ENCODE results near the gene EEF1B2.
"Not testable (repeated sequence)": the region's sequence is repeated elsewhere in the genome, so short reads cannot be mapped to it uniquely, and the experiment has no call there.

The EEF1B2 gene

DNA sequence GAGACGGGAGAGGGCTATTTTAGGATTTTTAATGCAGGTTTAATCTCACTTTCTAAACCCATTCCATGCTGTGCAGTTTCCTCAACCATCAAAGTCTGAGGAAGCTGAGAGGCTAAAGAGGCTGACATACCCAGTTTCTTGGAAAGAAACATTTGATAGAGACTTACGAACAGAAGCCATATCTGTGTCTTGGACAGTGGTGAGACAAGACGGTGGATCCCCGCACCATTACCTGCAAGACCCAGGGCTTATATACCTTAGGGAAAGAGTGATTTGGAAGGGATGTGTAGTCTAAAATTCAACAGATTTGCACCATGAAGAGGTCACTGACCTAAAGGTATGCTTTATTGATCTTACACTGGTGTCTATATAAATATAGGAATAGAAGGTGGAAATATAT lies 13.5 kb downstream of the EEF1B2 start:
- no peaks in the 10 kb centered on the region for H3K4me1 ChIP-seq (ENCODE audit: control insufficient read depth, insufficient read depth, low read length)
- no peak overlapping the region for H3K4me3 ChIP-seq (ENCODE audit: low read length)
- no peak overlapping the region for H3K27ac ChIP-seq (ENCODE audit: low read depth, low read length)
- no peak overlapping the region for H3K9ac ChIP-seq (ENCODE audit: low read length)
- no peaks in the 10 kb centered on the region for H3K36me3 ChIP-seq (ENCODE audit: control insufficient read depth, insufficient read depth, low read length)
- H3K27me3 ChIP-seq (ENCODE audit: control insufficient read depth, insufficient read depth, low read length) = no peaks in the 10 kb centered on the region

DNA sequence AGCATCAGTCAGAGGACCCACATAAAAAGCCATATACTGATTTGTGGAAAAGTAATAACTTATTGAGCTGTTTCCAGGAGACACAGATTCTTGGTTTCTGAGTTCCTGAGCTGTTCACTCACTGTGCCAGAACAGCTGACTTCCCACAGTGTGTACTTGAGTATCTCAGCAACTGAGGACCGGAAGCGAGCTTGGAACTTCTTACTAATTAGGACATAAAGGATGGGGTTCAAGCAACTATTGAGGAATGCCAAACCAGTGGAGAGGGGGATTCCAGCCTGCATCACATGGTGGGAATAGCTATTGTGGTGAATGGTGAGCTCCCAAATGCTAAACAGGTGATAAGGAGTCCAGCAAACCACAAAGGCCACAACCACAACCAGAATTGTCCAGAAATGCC lies 16.4 kb downstream of the EEF1B2 start:
- Histone ChIP-seq H3K27ac (ENCODE audit: low read depth, low read length) (no peak overlapping the region), H3K27me3 (ENCODE audit: control insufficient read depth, insufficient read depth, low read length) (no peaks in the 10 kb centered on the region), H3K9ac (ENCODE audit: low read length) (no peak overlapping the region), H3K4me1 (ENCODE audit: control insufficient read depth, insufficient read depth, low read length) (no peaks in the 10 kb centered on the region), H3K4me3 (ENCODE audit: low read length) (no peak overlapping the region), H3K36me3 (ENCODE audit: control insufficient read depth, insufficient read depth, low read length) (no peaks in the 10 kb centered on the region)

DNA sequence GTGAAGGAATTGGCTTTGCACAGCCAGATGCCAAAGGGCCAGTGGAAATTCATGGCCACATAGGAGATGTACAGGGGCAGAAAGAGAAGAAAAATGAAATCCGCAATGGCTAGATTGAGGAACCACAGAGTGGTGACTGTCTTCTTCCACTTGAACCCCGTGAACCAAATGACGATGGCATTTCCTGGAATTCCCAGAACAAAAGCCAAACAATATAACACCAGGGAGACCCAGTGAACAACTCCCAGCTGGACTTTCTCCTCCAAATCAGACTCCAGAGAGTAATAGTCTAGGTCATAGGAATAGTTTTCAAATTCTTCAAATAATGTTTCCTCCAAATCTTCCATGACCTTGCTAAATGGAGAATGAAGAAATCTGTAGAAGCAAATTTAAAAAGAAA lies 17.2 kb downstream of the EEF1B2 start:
- Histone ChIP-seq H3K27ac (ENCODE audit: low read depth, low read length) (no peak overlapping the region), H3K36me3 (ENCODE audit: control insufficient read depth, insufficient read depth, low read length) (no peaks in the 10 kb centered on the region), H3K4me3 (ENCODE audit: low read length) (no peak overlapping the region)

DNA sequence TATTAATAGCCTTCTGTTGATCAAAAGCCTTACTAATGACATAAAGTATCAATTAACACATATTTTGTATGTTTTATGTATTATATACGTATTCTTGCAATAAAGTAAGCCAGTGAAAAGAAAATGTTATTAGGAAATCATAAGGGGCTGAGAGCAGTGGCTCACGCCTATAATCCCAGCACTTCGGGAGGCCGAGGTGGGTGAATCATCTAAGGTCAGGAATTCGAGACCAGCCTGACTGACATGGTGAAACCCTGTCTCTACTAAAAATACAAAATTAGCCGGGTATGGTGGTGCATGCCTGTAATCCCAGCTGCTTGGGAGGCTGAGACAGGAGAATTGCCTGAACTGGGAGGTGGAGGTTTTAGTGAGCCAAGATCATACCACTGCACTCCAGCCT lies 21.8 kb downstream of the EEF1B2 start:
- not testable (repeated sequence) for H3K27me3 ChIP-seq (ENCODE audit: control insufficient read depth, insufficient read depth, low read length); H3K4me3 ChIP-seq (ENCODE audit: low read length); H3K9ac ChIP-seq (ENCODE audit: low read length); H3K4me1 ChIP-seq (ENCODE audit: control insufficient read depth, insufficient read depth, low read length); H3K36me3 ChIP-seq (ENCODE audit: control insufficient read depth, insufficient read depth, low read length); H3K27ac ChIP-seq (ENCODE audit: low read depth, low read length)

More for the DNA sequence above, 17.2 kb downstream of the EEF1B2 start:
- no peaks in the 10 kb centered on the region for H3K4me1 ChIP-seq (ENCODE audit: control insufficient read depth, insufficient read depth, low read length)
- H3K9ac ChIP-seq (ENCODE audit: low read length) = no peak overlapping the region
- no peaks in the 10 kb centered on the region for H3K27me3 ChIP-seq (ENCODE audit: control insufficient read depth, insufficient read depth, low read length)

DNA sequence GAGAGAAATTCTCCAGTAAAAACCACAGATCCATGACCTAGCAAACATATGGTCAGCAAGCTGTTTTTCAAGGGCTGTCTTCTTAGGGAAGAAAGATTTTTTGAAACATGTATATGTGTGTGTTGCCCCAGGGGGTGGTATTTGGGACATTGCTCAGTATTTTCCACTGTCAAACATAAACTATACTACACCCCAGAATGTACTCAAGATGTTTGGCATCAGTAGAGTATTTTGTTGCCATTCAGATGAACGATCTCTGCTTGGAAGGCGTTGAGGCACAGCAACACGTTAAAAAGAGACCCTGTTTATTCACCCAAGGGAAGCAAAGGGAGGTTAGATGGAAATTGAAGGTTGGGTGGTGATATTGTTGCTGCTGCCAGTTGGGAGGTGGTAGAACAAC lies 30.0 kb downstream of the EEF1B2 start:
- no peak overlapping the region for H3K4me3 ChIP-seq (ENCODE audit: low read length)
- H3K27ac ChIP-seq (ENCODE audit: low read depth, low read length) = no peak overlapping the region
- no peaks in the 10 kb centered on the region for H3K27me3 ChIP-seq (ENCODE audit: control insufficient read depth, insufficient read depth, low read length)
- H3K9ac ChIP-seq (ENCODE audit: low read length) = no peak overlapping the region
- no peaks in the 10 kb centered on the region for H3K4me1 ChIP-seq (ENCODE audit: control insufficient read depth, insufficient read depth, low read length)
- no peaks in the 10 kb centered on the region for H3K36me3 ChIP-seq (ENCODE audit: control insufficient read depth, insufficient read depth, low read length)

DNA sequence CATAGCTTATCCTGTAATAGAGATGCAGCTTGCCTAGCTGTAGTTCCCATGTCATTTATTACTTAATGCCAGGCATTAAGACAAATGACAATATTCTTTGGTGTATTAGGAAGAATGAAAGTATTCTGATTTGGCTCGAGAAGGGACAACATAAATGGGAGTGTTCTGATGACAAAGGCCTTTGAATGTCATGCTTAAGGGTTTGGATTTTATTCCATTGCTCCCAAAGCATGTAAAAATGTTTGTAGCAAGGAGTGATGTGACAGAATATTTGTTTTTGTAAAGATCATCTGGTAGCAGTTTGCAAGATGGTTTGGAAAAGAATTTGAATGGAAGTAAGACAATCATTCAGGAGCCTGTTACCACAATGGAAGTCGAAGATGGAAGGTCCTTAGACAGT lies 30.4 kb downstream of the EEF1B2 start:
- H3K27ac ChIP-seq (ENCODE audit: low read depth, low read length) = no peak overlapping the region

DNA sequence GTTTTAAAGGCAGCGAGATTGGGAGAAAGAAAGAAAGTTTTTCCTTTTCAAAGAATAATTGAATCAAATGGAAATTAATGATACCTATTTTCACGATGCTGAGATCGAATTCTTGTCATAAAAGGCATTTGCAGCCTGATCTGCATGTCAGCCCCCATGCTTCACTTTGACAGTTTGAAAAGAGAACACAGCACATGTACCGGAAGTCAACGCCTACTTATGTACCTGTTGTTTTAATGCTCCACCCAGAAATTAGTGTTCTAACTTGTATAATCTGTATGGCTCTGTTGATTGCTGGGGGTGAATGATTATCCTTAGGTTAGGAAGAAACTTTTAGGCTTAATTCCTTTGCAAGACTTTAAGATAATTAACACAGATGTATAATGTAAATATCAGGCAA lies 31.0 kb downstream of the EEF1B2 start:
- H3K4me1 ChIP-seq (ENCODE audit: control insufficient read depth, insufficient read depth, low read length) = no peaks in the 10 kb centered on the region
- no peak overlapping the region for H3K27ac ChIP-seq (ENCODE audit: low read depth, low read length)
- H3K27me3 ChIP-seq (ENCODE audit: control insufficient read depth, insufficient read depth, low read length) = no peaks in the 10 kb centered on the region
- no peak overlapping the region for H3K4me3 ChIP-seq (ENCODE audit: low read length)
- no peaks in the 10 kb centered on the region for H3K36me3 ChIP-seq (ENCODE audit: control insufficient read depth, insufficient read depth, low read length)
- H3K9ac ChIP-seq (ENCODE audit: low read length) = no peak overlapping the region

More for the DNA sequence above, 30.4 kb downstream of the EEF1B2 start:
- no peaks in the 10 kb centered on the region for H3K27me3 ChIP-seq (ENCODE audit: control insufficient read depth, insufficient read depth, low read length)
- H3K4me3 ChIP-seq (ENCODE audit: low read length) = no peak overlapping the region
- H3K4me1 ChIP-seq (ENCODE audit: control insufficient read depth, insufficient read depth, low read length) = no peaks in the 10 kb centered on the region
- no peaks in the 10 kb centered on the region for H3K36me3 ChIP-seq (ENCODE audit: control insufficient read depth, insufficient read depth, low read length)
- H3K9ac ChIP-seq (ENCODE audit: low read length) = no peak overlapping the region

DNA sequence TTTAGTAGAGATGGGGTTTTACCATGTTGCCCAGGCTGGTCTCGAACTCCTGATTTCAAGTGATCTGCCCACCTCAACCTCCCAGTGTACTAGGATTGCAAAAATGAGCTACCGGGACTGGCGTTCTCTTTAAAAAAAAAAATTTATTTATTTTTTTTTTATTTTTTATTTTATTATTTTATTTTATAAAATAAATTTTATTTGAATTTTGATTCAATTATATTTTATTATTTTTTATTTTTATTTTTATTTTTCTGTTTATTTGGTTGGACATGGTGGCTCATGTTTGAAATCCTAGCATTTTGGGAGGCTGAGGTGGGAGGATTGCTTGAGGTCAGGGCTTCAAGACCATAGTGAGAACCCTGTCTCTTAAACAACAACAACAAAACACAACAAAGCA lies 32.5 kb downstream of the EEF1B2 start:
- no peaks in the 10 kb centered on the region for H3K4me1 ChIP-seq (ENCODE audit: control insufficient read depth, insufficient read depth, low read length)

DNA sequence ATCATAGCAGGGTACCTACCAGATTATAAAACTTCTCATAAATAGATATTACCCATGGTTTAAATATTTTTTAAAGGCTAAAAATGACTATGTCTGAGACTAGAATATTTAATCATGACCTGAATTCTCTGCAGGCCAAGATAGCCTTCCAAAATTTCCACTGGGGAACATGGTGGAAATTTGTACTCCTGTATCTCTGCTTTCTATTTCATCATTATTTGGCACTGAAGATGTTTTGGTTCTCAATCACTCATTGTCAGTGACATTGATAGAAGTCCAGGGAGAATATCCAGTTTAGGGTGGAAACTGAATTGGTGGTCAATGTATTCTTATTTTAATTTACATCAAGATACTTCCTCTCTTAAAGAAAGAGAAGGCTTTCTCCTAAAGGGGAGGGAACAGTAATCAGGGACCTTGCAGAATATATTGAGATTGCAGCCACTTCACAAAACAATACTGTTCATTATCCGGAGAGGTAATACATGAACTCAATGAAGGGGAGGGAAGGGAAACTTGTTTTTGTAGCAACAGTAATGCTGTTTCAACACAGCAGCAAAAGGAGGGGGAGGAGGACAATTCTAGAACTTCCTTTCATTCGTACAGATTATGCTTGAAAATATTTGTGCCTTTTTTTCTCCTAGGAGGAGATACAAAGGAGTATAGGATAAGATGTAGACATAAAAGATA lies 34.1 kb downstream of the EEF1B2 start:
- no peak overlapping the region for H3K27ac ChIP-seq (ENCODE audit: low read depth, low read length)
- H3K9ac ChIP-seq (ENCODE audit: low read length) = no peak overlapping the region
- no peak overlapping the region for H3K4me3 ChIP-seq (ENCODE audit: low read length)
- no peaks in the 10 kb centered on the region for H3K36me3 ChIP-seq (ENCODE audit: control insufficient read depth, insufficient read depth, low read length)
- H3K4me1 ChIP-seq (ENCODE audit: control insufficient read depth, insufficient read depth, low read length) = no peaks in the 10 kb centered on the region
- H3K27me3 ChIP-seq (ENCODE audit: control insufficient read depth, insufficient read depth, low read length) = no peaks in the 10 kb centered on the region

More for the DNA sequence above, 32.5 kb downstream of the EEF1B2 start:
- Histone ChIP-seq H3K27me3 (ENCODE audit: control insufficient read depth, insufficient read depth, low read length) (no peaks in the 10 kb centered on the region), H3K9ac (ENCODE audit: low read length) (no peak overlapping the region), H3K36me3 (ENCODE audit: control insufficient read depth, insufficient read depth, low read length) (no peaks in the 10 kb centered on the region), H3K4me3 (ENCODE audit: low read length) (no peak overlapping the region), H3K27ac (ENCODE audit: low read depth, low read length) (no peak overlapping the region)

DNA sequence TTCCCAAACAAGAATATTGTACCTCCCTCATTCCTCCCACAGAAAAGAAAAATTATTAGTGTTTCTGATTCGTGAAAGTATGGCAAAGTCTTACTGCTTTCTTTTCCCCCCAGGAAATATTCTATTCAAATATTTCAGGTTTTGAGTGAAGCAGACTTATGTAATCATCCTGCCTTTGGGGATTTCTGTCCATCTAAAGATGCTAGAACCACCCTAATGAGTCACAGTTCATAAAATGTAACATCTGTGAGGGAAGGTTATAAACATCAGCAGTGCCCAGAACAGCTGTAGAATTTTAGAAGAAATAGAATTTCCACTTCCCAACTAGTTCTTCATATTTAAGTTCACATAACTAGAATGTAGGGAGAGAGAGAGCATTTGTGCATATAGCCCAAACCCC lies 39.0 kb downstream of the EEF1B2 start:
- H3K4me3 ChIP-seq (ENCODE audit: low read length) = no peak overlapping the region
- H3K27ac ChIP-seq (ENCODE audit: low read depth, low read length) = no peak overlapping the region
- H3K4me1 ChIP-seq (ENCODE audit: control insufficient read depth, insufficient read depth, low read length) = no peaks in the 10 kb centered on the region
- no peaks in the 10 kb centered on the region for H3K36me3 ChIP-seq (ENCODE audit: control insufficient read depth, insufficient read depth, low read length)
- no peak overlapping the region for H3K9ac ChIP-seq (ENCODE audit: low read length)
- H3K27me3 ChIP-seq (ENCODE audit: control insufficient read depth, insufficient read depth, low read length) = no peaks in the 10 kb centered on the region

DNA sequence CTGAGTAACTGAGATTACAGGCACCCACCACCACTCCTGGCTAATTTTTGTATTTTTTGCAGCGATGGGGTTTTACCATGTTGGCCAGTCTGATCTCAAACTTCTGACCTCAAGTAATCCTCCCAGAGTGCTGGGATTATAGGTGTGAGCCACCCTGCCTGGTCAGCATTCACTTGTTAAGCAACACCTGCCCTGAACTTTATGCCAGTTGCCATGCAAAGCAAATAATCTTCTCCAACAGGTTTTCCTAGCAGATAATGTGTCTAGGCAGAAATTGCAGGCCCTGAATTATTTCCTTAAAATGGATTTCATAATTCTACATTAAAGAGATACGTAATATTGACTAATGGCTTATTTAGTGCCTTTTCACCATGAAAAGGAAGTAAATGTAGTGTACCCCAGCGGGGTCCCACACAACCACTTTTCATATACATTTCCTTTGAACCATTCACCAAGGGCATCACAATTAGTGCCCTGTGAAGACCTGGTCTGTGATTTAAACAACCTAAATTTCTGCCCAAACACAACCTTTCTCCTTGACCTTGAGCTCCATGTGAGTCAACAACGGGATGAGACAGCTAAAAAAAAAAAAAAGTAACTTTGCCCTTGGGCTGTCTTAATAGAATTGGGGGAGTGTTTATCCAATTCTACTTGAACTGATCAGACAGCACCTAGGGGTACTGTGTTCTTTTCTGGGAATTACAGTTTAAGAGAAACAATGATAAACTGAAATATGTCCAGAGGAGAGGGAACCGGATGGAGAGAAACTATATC lies 41.6 kb downstream of the EEF1B2 start:
- no peak overlapping the region for H3K9ac ChIP-seq (ENCODE audit: low read length)
- no peak overlapping the region for H3K4me3 ChIP-seq (ENCODE audit: low read length)
- no peaks in the 10 kb centered on the region for H3K27me3 ChIP-seq (ENCODE audit: control insufficient read depth, insufficient read depth, low read length)
- H3K4me1 ChIP-seq (ENCODE audit: control insufficient read depth, insufficient read depth, low read length) = no peaks in the 10 kb centered on the region
- H3K27ac ChIP-seq (ENCODE audit: low read depth, low read length) = no peak overlapping the region
- H3K36me3 ChIP-seq (ENCODE audit: control insufficient read depth, insufficient read depth, low read length) = no peaks in the 10 kb centered on the region

DNA sequence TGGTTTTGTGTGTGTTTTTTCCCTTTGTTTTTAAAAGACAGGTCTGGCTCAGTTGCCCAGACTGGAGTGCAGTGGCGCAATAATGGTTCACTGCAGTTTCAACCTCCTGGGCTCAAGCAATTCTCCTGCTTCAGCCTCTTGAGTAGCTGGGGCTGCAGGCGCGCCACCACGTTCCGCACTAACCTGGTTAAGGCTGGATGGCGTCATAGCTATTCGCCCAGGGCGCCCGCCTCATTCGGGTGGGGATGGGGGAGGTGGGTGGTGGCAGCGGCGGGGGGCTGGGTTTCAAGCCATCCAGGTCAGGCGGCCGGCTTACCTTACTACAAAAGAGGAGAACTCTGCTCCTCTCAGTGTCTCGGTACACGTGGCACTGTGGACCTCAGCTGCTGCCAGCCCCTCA lies 42.8 kb downstream of the EEF1B2 start:
- Histone ChIP-seq H3K36me3 (ENCODE audit: control insufficient read depth, insufficient read depth, low read length) (no peaks in the 10 kb centered on the region), H3K27ac (ENCODE audit: low read depth, low read length) (no peak overlapping the region), H3K4me1 (ENCODE audit: control insufficient read depth, insufficient read depth, low read length) (no peaks in the 10 kb centered on the region), H3K4me3 (ENCODE audit: low read length) (no peak overlapping the region), H3K9ac (ENCODE audit: low read length) (no peak overlapping the region), H3K27me3 (ENCODE audit: control insufficient read depth, insufficient read depth, low read length) (no peaks in the 10 kb centered on the region)

DNA sequence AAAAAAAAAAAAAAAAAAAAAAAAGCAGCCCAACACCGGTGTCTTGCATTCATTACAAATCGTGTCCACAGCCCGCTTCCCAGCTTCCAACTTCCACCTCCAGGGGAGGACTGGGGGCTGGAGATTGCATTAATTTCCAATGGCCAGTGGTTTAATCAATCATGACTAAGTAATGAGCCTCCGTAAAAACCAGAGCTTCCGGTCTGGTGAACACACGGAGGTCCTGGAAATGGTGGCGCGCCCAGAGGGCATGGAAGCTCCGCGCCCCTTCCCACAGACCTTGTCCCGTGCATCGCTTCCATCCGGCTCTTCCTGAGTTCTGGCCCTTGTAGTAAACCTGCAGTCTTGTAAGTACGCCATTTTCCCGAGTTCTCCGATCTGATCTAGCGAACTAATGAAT lies 43.6 kb downstream of the EEF1B2 start:
- H3K36me3 ChIP-seq (ENCODE audit: control insufficient read depth, insufficient read depth, low read length) = no peaks in the 10 kb centered on the region
- H3K4me3 ChIP-seq (ENCODE audit: low read length) = no peak overlapping the region
- H3K27ac ChIP-seq (ENCODE audit: low read depth, low read length) = no peak overlapping the region
- H3K9ac ChIP-seq (ENCODE audit: low read length) = no peak overlapping the region
- no peaks in the 10 kb centered on the region for H3K27me3 ChIP-seq (ENCODE audit: control insufficient read depth, insufficient read depth, low read length)
- no peaks in the 10 kb centered on the region for H3K4me1 ChIP-seq (ENCODE audit: control insufficient read depth, insufficient read depth, low read length)

Measured in rectal smooth muscle tissue (tissue), 1 donor.